HG03196 (cell line): ENCODE measurements around the gene TMEM59.
"Not testable (repeated sequence)": the region's sequence is repeated elsewhere in the genome, so short reads cannot be mapped to it uniquely, and the experiment has no call there.

Source experiments
- ATAC-seq: cut with Tn5 transposase; IDR thresholded peaks from one replicate; pipeline ENCODE4 v1.9.1; 2021; ENCODE audit not compliant: unreplicated experiment

The TMEM59 gene

DNA sequence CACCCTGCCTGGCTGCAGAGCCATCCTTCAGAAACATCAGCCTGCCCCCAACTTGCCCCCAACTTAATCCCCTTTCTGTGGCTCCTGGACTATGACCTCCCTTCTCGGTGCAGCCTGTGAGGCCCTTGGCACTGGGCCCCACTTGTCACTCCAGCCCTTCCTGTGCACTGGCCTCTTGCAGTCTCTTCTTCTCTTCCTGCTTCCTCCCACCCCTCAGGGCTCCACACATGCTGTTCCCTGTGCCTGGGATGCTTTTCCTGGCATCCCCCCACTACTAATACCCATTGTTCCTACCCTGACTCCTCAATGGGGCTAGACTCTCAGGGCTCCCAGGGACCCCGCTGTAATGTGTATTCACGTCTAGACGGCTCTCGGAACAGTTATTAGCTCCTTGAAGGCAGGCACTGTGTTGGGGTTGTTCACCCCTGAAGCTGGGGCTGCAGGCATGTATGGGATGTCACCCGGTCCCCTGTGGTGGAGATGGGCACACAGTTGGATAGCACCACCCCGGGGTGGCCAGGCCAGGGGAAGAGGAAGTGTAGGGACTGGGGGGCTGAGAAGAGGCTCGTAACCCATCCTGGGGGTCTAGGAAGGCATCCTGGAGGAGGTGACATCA lies 39.5 kb downstream of the TMEM59 start:
- no peak for ATAC-seq

DNA sequence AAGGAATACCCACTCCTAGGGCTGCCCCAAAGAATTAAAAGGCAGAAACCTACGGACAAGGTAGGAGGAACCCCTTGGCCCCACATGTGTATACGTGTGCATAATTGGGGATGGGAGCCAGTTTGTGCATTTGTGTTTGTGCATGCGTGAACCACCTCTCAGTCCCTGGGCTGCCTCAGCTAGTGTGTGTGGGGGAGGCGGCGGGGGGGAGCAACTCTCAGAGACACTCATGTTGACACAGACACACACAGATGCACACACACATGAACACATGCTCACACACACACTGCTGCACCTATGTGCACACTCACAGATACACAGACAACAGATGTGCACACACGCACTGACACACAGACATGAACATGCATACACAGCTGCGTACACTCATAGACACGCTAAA lies 40.1 kb downstream of the TMEM59 start:
- ATAC-seq, result no peak

DNA sequence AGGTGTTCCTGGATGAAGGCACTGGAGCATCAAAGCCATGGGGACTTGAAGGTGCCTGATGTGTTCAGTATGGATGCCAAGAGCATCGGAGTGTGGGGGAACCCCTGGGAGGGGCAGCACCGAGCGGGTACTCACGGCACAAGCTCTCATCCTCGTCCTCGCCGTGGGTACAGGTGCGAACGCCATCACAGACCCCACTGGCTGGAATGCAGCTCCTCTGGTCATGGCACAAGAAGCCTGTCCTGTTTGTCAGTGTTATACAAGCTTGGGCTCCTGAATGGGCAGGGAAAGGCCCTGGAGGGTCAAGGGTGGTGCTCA lies 41.0 kb downstream of the TMEM59 start:
- no peak for ATAC-seq

DNA sequence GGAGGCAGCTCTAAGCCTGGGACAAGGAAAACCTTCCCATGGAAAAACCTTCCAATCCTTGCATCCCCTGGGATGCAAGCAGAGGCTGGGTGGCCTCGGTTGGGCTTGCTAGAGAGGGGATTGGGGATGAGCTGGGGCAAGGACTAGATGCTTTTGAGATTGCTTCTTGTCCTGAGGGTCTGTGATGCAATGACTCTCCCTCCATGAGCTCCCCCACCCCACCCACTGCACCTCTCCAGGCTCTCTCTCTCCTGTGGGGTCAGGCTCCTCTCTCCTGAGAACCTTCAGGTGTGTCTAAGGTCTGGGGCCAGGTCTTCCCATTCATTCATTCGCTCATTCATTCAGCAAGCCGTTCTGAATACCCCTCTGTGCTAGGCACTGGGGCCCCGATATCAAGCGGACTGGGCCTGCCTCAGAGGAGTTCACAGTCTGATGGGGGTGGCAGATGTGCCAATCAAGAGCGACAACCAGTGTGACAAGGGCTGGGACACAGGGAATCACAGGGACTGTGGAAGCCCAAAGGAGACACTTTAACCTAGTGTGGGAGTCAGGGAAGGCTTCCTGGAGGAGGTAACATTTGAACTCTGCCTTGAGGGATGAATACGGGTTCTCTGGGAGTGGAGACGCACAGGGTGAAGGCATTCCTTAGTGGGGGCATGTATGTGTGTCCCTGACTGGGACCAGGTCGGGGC lies 41.5 kb downstream of the TMEM59 start:
- ATAC-seq, result no peak

DNA sequence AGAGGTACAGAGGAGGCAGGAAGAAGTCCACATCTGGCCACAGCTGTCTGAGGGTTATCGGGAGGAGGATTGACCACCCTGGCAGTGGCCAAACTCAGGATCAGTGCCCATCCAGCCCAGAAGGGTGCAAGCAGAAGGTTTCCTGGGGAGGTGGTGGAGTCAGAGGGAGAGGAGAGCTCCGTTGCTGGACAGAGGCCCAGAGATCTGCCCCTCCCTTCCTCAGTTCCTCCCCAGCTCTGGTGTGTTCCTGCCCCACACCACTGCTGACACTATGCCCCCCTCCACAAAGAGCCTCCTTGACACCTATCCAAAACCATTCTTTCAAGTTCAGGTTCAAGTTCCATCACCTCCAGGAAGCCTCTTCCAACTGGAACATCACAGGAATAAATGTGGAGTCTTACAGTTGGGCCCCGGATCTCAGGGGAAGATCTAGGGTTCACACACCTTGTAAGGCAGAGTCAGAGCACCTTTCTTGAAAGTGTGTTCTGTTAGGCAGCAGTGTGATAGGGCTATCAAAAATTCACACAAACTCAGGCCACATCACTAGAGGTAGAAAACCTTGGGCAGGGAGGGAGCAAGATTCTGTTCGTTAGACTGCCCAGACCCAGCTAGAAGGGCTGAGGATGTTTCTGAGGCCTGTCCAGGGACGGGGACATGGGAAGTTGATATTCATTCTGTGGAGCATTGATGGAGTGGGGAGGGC lies 42.4 kb downstream of the TMEM59 start:
- no peak for ATAC-seq

DNA sequence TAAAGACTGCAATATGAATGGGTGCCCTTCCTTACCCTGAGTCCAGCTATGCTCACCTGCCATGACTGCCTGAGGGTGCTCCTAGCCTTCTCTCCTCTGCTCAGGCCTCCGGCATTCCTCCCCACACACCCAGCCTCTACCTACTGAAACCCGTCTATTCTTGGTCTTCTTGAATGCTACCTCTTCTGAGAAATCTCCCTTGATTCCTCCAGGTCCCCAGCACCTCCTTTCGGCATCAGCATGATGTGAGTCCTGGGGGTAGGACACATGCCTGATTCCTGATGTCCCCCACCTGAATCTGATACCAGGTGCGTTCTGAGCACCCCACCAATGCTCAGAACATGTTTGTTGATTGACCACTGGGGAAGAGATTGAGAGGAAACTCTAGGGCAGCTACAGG lies 43.6 kb downstream of the TMEM59 start:
- ATAC-seq, result no peak

DNA sequence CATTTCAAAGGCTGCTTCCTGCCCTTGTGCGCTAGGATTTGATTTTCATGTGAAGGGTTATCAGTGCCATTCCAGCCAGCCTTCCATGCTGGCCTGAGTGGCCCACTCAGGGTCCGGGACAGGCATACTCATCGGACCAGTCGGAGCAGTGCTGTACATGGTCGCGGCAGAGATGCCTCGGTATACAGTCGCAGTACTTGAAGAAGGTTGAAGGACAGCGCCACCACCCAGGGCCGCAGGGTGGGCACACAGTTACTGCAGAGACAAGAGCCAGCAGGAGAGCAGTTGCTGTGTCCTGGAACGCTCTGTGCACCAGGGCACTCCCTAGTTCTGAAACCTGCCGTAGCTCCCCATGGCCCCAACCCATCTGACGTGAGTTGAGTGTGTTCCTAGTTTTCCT lies 44.1 kb downstream of the TMEM59 start:
- ATAC-seq, result no peak

DNA sequence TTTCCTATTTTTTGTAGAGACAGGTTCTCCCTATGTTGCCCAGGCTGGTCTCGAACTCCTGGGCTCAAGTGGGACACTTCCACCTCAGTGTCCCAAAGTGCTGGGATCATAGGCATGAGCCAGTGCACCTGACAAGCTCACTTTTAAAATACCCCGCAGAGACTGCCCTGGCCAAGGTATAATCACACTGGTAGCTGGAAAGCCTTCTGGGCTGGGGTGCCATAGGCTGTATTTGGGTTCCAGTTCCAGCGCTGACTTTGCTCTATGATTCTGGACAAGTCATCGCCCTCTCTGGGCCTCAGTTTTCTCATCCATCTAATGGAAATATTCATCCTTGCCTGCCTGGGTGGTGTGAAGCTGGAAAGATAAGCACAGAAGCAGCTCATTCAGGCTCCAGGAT lies 45.4 kb downstream of the TMEM59 start:
- ATAC-seq, result no peak

DNA sequence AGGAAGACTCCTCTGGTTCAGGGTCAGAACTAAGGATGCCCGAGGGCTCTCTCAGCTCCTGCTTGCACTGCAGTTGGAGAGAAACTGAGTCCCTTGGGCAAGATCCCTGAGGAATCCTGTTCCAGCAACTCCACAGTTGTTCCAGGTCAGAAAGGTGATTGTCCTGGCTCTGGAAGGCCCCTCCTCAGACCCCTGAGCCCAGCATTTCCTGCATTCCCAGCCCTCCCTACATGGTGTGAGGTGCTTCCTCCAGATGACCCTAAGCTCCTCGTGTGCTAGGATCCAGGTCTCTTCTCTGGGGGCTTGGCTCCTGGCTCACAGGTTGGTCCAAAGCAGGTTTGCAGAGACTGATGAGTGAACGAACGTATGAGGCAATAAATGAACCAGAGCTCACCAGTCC lies 46.5 kb downstream of the TMEM59 start:
- no peak for ATAC-seq

DNA sequence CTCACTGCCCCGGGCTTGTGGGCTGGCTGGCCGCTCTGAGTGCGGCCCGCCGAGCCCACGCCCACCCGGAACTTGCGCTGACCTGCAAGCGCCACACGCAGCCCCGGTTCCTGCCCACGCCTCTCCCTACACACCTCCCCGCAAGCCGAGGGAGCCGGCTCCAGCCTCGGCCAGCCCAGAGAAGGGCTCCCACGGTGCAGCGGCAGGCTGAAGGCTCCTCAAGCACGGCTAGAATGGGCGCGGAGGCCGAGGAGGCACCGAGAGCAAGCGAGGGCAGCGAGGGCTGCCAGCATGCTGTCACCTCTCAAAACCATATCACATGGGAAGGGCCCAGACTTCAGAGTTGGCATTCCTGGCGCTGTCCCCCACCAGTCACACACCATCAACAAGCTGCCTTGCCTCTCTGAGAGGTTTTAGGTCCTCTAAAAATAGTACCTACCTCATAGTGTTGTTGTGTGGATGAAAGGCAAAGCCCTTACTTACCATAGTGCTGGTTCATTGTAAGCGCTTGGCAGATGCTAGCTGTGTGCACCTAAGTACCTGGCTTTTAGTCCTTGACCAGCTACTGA lies 48.4 kb downstream of the TMEM59 start:
- no peak for ATAC-seq

DNA sequence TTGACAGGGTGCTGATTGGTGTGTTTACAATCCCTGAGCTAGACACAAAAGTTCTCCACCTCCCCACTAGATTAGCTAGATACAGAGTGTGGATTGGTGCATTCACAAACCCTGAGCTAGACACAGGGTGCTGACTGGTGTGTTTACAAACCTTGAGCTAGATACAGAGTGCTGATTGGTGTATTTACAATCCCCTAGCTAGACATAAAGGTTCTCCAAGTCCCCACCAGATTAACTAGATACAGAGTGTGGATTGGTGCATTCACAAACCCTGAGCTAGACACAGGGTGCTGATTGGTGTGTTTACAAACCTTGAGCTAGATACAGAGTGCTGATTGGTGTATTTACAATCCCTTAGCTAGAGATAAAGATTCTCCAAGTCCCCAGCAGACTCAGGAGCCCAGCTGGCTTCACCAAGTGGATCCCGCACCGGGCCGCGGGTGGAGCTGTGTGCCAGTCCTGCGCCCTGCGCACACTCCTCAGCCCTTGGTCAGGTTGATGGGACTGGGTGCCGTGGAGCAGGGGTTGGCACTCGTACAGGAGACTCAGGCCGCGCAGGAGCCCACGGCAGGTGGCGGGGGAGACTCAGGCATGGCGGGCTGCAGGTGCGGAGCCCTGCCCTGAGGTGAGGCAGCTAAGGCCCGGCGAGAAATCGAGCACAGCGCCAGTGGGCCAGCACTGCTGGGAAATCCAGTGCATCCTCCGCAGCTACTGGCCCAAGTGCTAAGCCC lies 49.1 kb downstream of the TMEM59 start:
- not testable (repeated sequence) for ATAC-seq

DNA sequence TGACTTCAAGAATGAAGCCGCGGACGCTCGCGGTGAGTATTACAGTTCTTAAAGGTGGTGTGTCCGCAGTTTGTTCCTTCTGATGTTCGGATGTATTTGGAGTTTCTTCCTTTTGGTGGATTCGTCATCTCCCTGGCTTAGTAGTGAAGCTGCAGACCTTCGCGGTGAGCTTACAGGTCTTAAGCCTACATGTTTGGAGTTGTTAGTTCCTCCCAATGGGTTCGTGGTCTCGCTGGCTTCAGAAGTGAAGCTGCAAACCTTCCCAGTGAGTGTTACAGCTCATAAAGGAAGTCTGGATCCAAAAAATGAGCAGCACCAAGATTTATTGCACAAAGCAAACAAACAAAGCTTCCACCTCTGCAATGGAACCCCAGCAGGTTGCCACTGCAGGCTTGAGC lies 49.8 kb downstream of the TMEM59 start:
- no peak for ATAC-seq

DNA sequence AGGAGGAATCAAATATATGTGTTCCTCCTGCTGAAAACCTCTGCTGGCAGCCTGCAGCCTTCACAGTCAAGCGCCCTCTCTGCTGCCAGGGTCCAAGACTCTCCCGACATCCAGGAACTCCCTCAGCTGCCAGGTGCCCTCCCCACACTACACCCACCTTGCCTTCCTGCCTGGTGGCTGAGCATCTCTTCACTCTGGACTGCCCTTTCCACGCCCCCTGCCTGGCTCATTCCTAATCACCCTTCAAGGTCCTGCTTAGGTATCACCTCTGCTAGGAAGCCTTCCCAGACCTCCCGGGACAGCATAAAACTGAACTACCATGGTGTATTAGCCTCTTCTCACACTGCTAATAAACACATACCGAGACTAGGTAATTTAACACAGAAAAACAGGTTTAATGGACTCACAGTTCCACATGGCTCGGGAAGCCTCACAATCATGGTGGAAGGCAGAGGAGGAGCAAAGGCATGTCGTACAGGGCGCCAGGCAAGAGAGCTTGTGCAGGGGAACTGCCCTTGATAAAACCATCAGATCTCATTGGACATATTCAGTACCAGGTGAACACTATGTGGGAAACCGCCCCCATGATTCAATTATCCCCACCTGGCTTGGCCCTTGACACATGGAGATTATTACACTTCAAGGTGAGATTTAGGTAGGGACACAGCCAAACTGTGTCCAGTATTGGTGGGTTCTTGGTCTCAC lies 50.3 kb downstream of the TMEM59 start:
- ATAC-seq, result no peak

DNA sequence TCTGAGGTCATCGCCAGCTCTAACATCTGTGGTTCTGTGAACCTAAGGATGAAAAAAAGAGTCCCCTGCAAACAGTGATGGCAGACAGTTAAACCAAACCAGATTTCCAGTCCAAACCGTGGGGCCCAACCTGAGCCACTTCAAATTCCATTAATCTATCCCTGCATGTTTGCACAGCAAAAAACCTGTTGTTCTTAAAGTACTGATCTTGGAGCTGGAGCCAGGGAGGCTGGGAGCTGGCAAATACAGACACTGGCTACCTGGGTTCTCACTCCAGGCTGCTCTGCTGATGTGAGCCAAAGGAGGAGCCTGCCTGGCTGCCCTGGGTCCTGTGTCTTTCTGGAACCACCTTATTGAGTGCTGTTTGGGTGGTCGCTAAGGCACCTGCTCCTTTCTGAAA lies 51.4 kb downstream of the TMEM59 start:
- no peak for ATAC-seq

DNA sequence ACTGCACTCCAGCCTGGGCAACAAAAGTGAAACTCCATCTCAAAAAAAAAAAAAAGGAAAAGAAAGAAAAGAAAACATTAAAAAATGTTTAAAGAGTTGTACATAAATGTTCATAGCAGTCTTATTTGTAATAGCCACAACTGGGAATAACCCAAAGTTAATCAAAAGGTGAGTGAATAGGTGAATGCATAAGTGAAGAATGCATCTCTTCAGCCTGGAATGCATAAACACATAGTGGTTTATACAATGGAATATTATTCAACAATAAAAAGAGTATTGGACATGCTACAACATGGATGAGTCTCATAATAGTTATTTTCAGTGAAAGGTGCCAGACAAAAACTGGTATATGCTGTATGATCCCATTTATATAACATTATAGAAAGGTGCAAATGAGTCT lies 53.1 kb downstream of the TMEM59 start:
- ATAC-seq, result no peak

DNA sequence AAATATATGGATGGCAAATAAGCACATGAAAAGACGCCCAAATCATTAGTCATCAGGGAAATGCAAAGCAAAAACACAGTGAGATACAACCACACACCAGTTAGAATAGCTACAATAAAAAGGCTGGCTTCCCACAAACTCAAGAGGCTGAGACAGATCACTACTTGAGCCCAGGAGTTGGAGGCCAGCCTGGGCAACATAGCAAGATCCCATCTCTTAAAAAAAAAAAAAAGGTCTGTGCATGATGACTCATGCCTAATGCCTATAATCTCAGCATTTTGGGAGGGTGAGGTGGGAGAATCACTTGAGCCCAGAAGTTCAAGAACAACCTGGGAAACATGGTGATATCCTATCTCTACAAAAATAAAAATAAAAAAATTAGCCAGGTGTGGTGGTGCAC lies 54.8 kb downstream of the TMEM59 start:
- no peak for ATAC-seq

DNA sequence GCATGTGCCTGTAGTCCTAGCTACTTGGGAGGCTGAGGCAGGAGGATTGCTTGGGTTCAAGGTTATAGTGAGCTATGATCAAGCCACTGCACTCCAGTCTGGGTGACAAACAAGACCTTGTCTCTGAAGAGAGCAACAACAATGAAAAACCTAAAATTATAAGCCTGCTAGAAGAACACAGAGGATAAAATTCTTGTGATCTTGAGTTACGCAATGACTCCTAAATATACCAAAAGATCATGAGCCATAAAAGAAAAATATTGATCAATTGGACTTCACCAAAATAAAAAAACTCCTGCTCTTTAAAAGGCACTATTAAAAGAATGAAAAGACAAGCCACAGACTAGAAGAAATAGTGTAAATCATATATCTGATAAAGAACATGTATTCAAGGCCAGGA lies 57.3 kb downstream of the TMEM59 start:
- no peak for ATAC-seq

DNA sequence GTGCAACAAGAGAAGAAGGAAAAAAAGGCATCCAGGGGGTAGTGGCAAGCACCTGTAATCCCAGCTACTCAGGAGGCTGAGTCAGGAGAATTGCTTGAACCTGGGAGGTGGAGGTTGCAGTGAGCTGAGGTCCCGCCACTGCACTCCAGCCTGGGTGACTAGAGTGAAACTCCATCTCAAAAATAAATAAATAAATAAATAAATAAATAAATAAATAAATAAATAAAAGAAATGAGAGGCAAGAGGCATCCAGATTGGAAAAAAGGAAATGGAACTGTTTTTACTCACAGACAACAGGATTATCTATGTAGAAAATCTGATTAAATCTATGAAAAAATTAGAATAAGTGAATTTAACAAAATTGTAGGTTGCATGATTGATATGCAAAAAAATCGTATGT lies 58.5 kb downstream of the TMEM59 start:
- not testable (repeated sequence) for ATAC-seq

DNA sequence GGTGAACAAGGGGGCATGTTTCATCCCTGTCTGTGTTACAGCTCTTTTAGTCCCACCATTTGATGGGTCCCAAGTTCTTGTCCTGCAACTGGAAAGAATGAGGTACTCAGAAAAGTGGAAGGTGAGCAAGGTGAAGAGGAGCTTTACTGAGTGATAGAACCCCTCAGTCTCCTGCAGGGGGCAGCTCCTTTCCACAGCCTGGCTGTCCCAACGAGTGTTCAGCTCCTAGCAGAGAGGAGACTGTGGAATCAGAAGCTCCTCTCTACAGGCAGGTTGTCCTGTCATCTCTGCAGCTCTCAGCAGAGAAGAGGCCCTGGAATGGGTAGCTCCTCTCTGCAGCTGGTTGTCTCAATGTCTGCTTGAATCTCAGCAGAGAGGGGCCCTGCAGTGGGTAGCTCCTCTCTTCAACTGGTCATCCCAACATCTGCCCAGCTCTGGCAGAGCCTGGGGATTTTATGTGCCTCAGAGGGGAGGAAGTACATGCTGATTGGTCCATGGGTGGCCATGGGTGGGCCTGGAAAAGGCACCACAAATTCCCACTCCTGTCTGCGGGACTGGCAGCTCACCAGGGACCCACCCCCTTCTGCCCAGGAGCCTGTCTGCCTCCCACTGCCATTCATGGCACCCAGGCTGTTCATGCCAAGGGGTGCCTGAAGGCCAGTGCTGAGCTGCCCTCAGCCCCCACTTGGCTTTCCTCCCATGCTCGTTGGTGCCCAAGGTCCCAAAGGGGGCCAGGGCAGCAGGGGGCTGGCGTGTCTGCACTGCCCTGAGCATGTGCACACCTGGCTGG lies 60.7 kb downstream of the TMEM59 start:
- no peak for ATAC-seq

DNA sequence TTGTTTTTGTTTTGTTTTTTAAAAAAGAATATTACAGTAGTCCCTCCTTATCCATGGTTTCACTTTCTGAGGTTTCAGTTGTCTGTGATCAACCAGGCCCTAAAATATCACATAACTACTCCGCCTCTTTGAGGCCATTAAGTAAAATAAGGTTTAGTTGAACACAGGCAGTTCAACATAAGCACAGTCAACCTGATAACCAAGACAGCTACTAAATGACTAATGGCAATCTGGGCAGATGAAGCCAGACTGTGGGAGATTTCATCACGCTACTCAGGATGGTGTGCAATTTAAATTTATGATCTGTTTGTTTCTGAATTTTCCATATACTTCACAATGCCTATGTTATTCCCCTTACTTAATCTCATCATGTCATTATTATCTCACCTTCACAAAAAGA lies 65.1 kb downstream of the TMEM59 start:
- no peak for ATAC-seq
